Measurements from ENCODE around the gene DNAJB8.

The DNAJB8 gene

DNA sequence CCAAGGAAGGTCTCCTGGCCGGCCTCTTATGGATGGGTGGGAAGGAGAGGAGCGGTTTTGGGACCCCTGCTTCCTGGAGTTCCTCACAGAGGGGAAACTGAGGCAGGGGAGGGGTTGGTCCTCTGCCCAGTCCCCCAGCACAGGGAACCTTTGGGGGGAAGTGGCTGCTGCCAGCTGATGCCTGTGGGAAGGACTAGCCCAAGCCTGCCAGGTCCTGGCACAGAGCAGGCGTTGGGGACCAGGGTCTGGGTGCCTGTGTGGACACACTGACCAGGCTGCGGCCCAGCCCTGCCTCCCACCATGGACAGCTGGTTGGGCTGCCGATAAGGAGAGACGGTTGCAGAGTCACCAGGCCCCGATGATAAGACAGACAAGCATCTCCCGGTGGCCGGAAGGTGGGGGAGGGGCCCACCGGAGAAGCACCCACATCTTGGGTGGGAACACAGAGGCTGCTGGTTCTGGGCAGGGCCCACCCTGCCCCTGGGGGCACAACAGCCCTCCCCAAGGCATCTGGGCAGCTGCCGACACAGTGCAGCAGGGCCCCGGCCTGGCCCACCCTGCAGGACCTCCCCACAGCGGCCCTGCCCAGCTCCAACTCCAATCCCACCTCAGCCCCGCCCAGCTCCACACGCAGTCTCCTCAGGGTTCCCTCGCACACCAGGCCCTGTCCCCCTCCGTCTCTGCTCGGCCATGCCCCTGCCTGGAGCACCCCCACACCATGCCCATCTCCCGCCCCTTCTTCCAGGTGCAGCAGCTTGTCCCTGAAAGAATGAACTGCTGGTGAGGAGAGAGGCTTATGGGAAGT lies 50.7 kb downstream of the DNAJB8 start:
- no peak overlapping the region for H3K4me3 ChIP-seq (replicated peaks in 1 of 2; ENCODE audit: low read depth in 2 of 2, low read length in 2 of 2)
- TF ChIP-seq, protein P1, sequence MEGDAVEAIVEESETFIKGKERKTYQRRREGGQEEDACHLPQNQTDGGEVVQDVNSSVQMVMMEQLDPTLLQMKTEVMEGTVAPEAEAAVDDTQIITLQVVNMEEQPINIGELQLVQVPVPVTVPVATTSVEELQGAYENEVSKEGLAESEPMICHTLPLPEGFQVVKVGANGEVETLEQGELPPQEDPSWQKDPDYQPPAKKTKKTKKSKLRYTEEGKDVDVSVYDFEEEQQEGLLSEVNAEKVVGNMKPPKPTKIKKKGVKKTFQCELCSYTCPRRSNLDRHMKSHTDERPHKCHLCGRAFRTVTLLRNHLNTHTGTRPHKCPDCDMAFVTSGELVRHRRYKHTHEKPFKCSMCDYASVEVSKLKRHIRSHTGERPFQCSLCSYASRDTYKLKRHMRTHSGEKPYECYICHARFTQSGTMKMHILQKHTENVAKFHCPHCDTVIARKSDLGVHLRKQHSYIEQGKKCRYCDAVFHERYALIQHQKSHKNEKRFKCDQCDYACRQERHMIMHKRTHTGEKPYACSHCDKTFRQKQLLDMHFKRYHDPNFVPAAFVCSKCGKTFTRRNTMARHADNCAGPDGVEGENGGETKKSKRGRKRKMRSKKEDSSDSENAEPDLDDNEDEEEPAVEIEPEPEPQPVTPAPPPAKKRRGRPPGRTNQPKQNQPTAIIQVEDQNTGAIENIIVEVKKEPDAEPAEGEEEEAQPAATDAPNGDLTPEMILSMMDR (IDR thresholded peaks at IDR 0.05; ENCODE audit: low read depth, low read length), result no peak
- DNase-seq (ENCODE audit: low read depth in 2 of 2), result no peak

DNA sequence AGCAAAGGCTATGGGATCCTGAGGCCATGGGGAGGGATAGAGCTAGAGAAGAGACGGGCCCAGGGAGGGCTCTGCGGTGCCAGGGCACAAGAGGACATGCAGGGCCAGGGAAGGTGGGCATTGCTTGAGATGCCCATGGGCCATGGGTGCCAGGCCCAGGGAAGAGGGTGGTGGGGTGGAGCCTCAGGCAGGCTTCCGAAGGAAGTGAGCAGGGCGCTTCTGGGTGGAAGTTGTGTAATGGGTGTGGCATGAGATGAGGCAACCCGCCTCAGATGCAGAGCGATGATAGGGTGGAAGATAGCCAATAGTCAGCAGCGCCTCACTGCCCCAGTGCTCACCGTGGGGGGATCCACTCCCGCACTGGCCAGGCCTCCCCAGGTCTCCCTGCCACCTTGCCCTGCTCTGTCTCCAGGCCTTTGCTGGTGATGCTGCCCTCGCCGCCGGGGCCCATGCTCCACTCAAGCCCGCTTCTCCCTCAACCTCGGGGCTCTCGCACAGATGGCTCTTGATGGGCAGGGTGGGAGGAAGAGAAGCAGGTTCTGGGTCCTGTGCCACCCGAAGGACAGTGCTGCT lies 51.4 kb downstream of the DNAJB8 start:
- no peak overlapping the region for H3K4me3 ChIP-seq (replicated peaks in 1 of 2; ENCODE audit: low read depth in 2 of 2, low read length in 2 of 2)
- TF ChIP-seq, protein P1 (IDR thresholded peaks at IDR 0.05; ENCODE audit: low read depth, low read length), result no peak
- DNase-seq (ENCODE audit: low read depth in 2 of 2), result no peak

DNA sequence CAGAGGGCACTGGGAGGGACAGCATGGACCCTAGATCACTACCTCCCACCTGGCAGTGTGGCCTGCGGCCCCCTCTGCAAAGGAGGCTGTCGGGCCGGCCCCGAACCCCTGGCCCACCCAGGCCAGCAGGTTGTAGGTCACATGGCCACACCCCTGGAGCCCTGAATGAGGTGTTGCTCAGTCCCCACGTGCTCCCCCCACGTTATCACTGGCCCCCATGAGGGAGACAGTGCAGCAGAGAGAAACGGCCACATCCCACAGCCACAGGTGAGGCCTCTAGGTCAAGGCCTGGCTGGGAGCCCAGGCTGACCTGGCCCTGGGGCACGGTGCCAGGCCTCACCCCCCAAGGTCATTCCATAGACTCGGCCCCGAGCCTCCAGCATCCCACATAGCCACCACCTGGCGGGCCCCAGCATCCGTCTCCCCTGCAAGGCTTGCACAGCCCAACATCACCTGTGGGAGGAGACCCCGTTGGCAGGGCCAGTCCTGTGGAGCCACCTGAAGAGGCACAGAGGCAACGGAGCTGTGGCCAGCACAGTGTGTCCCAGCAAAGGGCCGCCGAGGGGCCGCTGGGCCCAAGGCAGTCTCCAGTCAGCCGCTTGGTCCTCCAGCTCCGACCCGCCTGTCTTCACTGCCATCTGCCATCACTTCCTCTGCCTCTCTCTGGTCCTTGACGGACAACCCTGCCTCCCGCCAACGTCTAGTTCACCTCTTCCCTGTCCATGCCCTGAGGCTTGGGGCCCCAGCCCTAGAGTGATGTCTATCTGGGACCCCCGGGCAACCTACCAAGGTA lies 53.1 kb downstream of the DNAJB8 start:
- TF ChIP-seq, protein P1 (IDR thresholded peaks at IDR 0.05; ENCODE audit: low read depth, low read length), result no peak
- no peak overlapping the region for H3K4me3 ChIP-seq (replicated peaks in 1 of 2; ENCODE audit: low read depth in 2 of 2, low read length in 2 of 2)
- no peak for DNase-seq (ENCODE audit: low read depth in 2 of 2)

DNA sequence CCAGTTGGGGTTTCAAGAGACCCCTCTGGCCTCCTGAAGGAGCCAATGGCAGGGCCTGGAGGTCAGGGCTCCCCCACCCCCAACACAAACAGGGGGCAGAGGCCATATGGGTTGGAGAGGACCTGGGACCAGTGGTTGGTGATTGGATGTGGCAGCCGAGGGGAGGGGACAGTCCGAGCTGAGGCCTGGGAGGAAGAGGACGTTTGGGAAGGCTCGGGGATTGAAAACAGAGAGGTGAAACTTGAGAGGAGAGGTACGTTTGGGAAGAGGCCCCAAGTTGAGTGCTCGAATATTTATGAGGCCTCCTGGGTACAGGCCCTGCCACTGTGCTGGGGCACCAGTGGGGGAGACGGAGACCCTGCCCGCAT lies 53.7 kb downstream of the DNAJB8 start:
- H3K4me3 ChIP-seq (replicated peaks in 1 of 2; ENCODE audit: low read depth in 2 of 2, low read length in 2 of 2), result no peak overlapping the region
- no peak for DNase-seq (ENCODE audit: low read depth in 2 of 2)
- TF ChIP-seq, protein P1 (IDR thresholded peaks at IDR 0.05; ENCODE audit: low read depth, low read length), result no peak
